HCT116 (cell line): ENCODE measurements around the gene PGAM5.

Experiments
- CEBPB ChIP-seq: IDR thresholded peaks from 2 replicates; pipeline ENCODE4 v1.6.1; 2012; ENCODE audit warnings: low read depth
- CTCF ChIP-seq, 3 experiments: fragments of 200-600 bp in 1 of 3; sonication (generic) in 1 of 3; IDR thresholded peaks in 2 of 3; conservative IDR thresholded peaks in 1 of 3; 2 replicates each; pipeline ENCODE4 v1.5.1; 2012 to 2017; ENCODE audit warnings: low read depth in 2 of 3, low read length in 2 of 3, antibody characterized with exemption in 1 of 3, borderline replicate concordance in 1 of 3, control low read depth in 1 of 3, mild to moderate bottlenecking in 1 of 3, mixed read lengths in 1 of 3, mixed run types in 1 of 3, moderate library complexity in 1 of 3; ENCODE audit not compliant: insufficient read depth in 1 of 3
- EGR1 ChIP-seq: IDR thresholded peaks from 2 replicates; pipeline ENCODE4 v1.6.1; 2012; ENCODE audit warnings: low read depth
- EZH2 ChIP-seq: fragments of 200-600 bp; sonication (generic); IDR thresholded peaks from 2 replicates; pipeline ENCODE4 v1.6.1; 2017; ENCODE audit warnings: antibody characterized with exemption, mixed run types
- EZH2phosphoT487 ChIP-seq: fragments of 200-600 bp; IDR thresholded peaks from 2 replicates; pipeline ENCODE4 v1.6.1; 2018; ENCODE audit warnings: antibody characterized with exemption, borderline replicate concordance
- JUND ChIP-seq: IDR thresholded peaks from 2 replicates; pipeline ENCODE4 v1.6.1; 2012
- MAX ChIP-seq: IDR thresholded peaks from 2 replicates; pipeline ENCODE4 v1.6.1; 2012
- POLR2A ChIP-seq: IDR thresholded peaks from 2 replicates; pipeline ENCODE4 v1.7.0; 2011; ENCODE audit warnings: borderline replicate concordance; ENCODE audit not compliant: insufficient read depth, insufficient read length; ENCODE audit errors: extremely low read depth
- POLR2AphosphoS5 ChIP-seq: IDR thresholded peaks from 2 replicates; pipeline ENCODE4 v1.6.1; 2011; ENCODE audit warnings: mild to moderate bottlenecking, low read depth, low read length, moderate library complexity
- SIN3A ChIP-seq: IDR thresholded peaks from 2 replicates; pipeline ENCODE4 v1.6.1; 2012; ENCODE audit warnings: low read depth
- SRF ChIP-seq: IDR thresholded peaks from 2 replicates; pipeline ENCODE4 v1.6.1; 2012; ENCODE audit warnings: low read depth
- ZBTB33 ChIP-seq: IDR thresholded peaks from 2 replicates; pipeline ENCODE4 v1.6.1; 2011; ENCODE audit warnings: mild to moderate bottlenecking, low read length, moderate library complexity; ENCODE audit not compliant: insufficient replicate concordance; ENCODE audit errors: extremely low read depth
- ZFX ChIP-seq: fragments of 450-650 bp; IDR thresholded peaks from 2 replicates; pipeline ENCODE4 v1.6.1; 2017

- TF ChIP-seq CTCF (IDR thresholded peaks at IDR 0.05 in 2 of 3, conservative IDR thresholded peaks at IDR 0.05 in 1 of 3; ENCODE audit: borderline replicate concordance in 1 of 3, insufficient read depth in 1 of 3, low read depth in 2 of 3, low read length in 2 of 3) (no peak), ZFX (no peak), EZH2 (no peak), MAX (no peak), EGR1 (no peak), SRF (no peak), POLR2A (no peak), POLR2AphosphoS5 (no peak), ZBTB33 (no peak), CEBPB (no peak), EZH2phosphoT487 (no peak), JUND (no peak), SIN3A (no peak)
These were observed 31.0 kb downstream of the PGAM5 start for GRCh38 chr12:132741620-132742019.
